ENCODE results near the gene STK32C.

The STK32C gene

GRCh38 chr10:132264306-132264950 lies 43.3 kb downstream of the STK32C start:
- Histone ChIP-seq H3K36me3 (ENCODE audit: insufficient read depth, low read depth, low read length) (no peaks in the 10 kb centered on the region), H3K27ac (ENCODE audit: low read length) (no peak overlapping the region), H3K27me3 (ENCODE audit: insufficient read depth, low read length) (no peaks in the 10 kb centered on the region)

GRCh38 chr10:132263866-132264265 lies 43.9 kb downstream of the STK32C start:
- Histone ChIP-seq H3K27ac (ENCODE audit: low read length) (no peak overlapping the region), H3K9me3 (ENCODE audit: insufficient read depth, low read depth, low read length) (no peaks in the 10 kb centered on the region), H3K4me1 (ENCODE audit: insufficient read depth, low read length) (no peaks in the 10 kb centered on the region), H3K9ac (ENCODE audit: low read depth, low read length) (no peak overlapping the region), H3K27me3 (ENCODE audit: insufficient read depth, low read length) (no peaks in the 10 kb centered on the region), H3K4me3 (ENCODE audit: low read length) (no peak overlapping the region), H3K36me3 (ENCODE audit: insufficient read depth, low read depth, low read length) (no peaks in the 10 kb centered on the region)

More at GRCh38 chr10:132264306-132264950, 43.3 kb downstream of the STK32C start:
- Histone ChIP-seq H3K4me1 (ENCODE audit: insufficient read depth, low read length) (no peaks in the 10 kb centered on the region), H3K4me3 (ENCODE audit: low read length) (no peak overlapping the region), H3K9me3 (ENCODE audit: insufficient read depth, low read depth, low read length) (no peaks in the 10 kb centered on the region), H3K9ac (ENCODE audit: low read depth, low read length) (no peak overlapping the region)

GRCh38 chr10:132259702-132260482 lies 47.9 kb downstream of the STK32C start:
- Histone ChIP-seq H3K27ac (ENCODE audit: low read length) (no peak overlapping the region), H3K36me3 (ENCODE audit: insufficient read depth, low read depth, low read length) (no peaks in the 10 kb centered on the region), H3K27me3 (ENCODE audit: insufficient read depth, low read length) (no peaks in the 10 kb centered on the region), H3K4me3 (ENCODE audit: low read length) (no peak overlapping the region), H3K4me1 (ENCODE audit: insufficient read depth, low read length) (no peaks in the 10 kb centered on the region), H3K9me3 (ENCODE audit: insufficient read depth, low read depth, low read length) (no peaks in the 10 kb centered on the region), H3K9ac (ENCODE audit: low read depth, low read length) (no peak overlapping the region)

GRCh38 chr10:132258423-132258822 lies 49.3 kb downstream of the STK32C start:
- Histone ChIP-seq H3K4me3 (ENCODE audit: low read length) (no peak overlapping the region), H3K9ac (ENCODE audit: low read depth, low read length) (no peak overlapping the region), H3K27ac (ENCODE audit: low read length) (no peak overlapping the region), H3K36me3 (ENCODE audit: insufficient read depth, low read depth, low read length) (no peaks in the 10 kb centered on the region), H3K4me1 (ENCODE audit: insufficient read depth, low read length) (no peaks in the 10 kb centered on the region), H3K9me3 (ENCODE audit: insufficient read depth, low read depth, low read length) (no peaks in the 10 kb centered on the region), H3K27me3 (ENCODE audit: insufficient read depth, low read length) (no peaks in the 10 kb centered on the region)

GRCh38 chr10:132257907-132258306 lies 49.8 kb downstream of the STK32C start:
- Histone ChIP-seq H3K4me3 (ENCODE audit: low read length) (no peak overlapping the region), H3K9me3 (ENCODE audit: insufficient read depth, low read depth, low read length) (no peaks in the 10 kb centered on the region), H3K27me3 (ENCODE audit: insufficient read depth, low read length) (0 out of 2 replicates have a peak, but pooled peaks cover 2% of the 10 kb centered on the region), H3K9ac (ENCODE audit: low read depth, low read length) (no peak overlapping the region), H3K4me1 (ENCODE audit: insufficient read depth, low read length) (no peaks in the 10 kb centered on the region), H3K36me3 (ENCODE audit: insufficient read depth, low read depth, low read length) (no peaks in the 10 kb centered on the region), H3K27ac (ENCODE audit: low read length) (no peak overlapping the region)

GRCh38 chr10:132257271-132257670 lies 50.5 kb downstream of the STK32C start:
- Histone ChIP-seq H3K27me3 (ENCODE audit: insufficient read depth, low read length) (0 out of 2 replicates have a peak, but pooled peaks cover 4% of the 10 kb centered on the region), H3K9me3 (ENCODE audit: insufficient read depth, low read depth, low read length) (no peaks in the 10 kb centered on the region), H3K9ac (ENCODE audit: low read depth, low read length) (no peak overlapping the region), H3K4me1 (ENCODE audit: insufficient read depth, low read length) (no peaks in the 10 kb centered on the region), H3K4me3 (ENCODE audit: low read length) (no peak overlapping the region), H3K36me3 (ENCODE audit: insufficient read depth, low read depth, low read length) (no peaks in the 10 kb centered on the region), H3K27ac (ENCODE audit: low read length) (no peak overlapping the region)

GRCh38 chr10:132256866-132257265 lies 50.9 kb downstream of the STK32C start:
- Histone ChIP-seq H3K27ac (ENCODE audit: low read length) (no peak overlapping the region), H3K27me3 (ENCODE audit: insufficient read depth, low read length) (0 out of 2 replicates have a peak, but pooled peaks cover 4% of the 10 kb centered on the region), H3K4me3 (ENCODE audit: low read length) (no peak overlapping the region), H3K36me3 (ENCODE audit: insufficient read depth, low read depth, low read length) (no peaks in the 10 kb centered on the region), H3K4me1 (ENCODE audit: insufficient read depth, low read length) (no peaks in the 10 kb centered on the region), H3K9ac (ENCODE audit: low read depth, low read length) (no peak overlapping the region), H3K9me3 (ENCODE audit: insufficient read depth, low read depth, low read length) (no peaks in the 10 kb centered on the region)

GRCh38 chr10:132255489-132256344 lies 52.0 kb downstream of the STK32C start:
- no peaks in the 10 kb centered on the region for H3K36me3 ChIP-seq (ENCODE audit: insufficient read depth, low read depth, low read length)
- H3K27me3 ChIP-seq (ENCODE audit: insufficient read depth, low read length): 0 out of 2 replicates have a peak, but pooled peaks cover 4% of the 10 kb centered on the region
- no peak overlapping the region for H3K4me3 ChIP-seq (ENCODE audit: low read length)
- no peak overlapping the region for H3K9ac ChIP-seq (ENCODE audit: low read depth, low read length)
- no peak overlapping the region for H3K27ac ChIP-seq (ENCODE audit: low read length)
- no peaks in the 10 kb centered on the region for H3K9me3 ChIP-seq (ENCODE audit: insufficient read depth, low read depth, low read length)
- H3K4me1 ChIP-seq (ENCODE audit: insufficient read depth, low read length): no peaks in the 10 kb centered on the region

GRCh38 chr10:132254841-132255240 lies 52.9 kb downstream of the STK32C start:
- Histone ChIP-seq H3K9me3 (ENCODE audit: insufficient read depth, low read depth, low read length) (no peaks in the 10 kb centered on the region), H3K4me3 (ENCODE audit: low read length) (no peak overlapping the region), H3K27ac (ENCODE audit: low read length) (no peak overlapping the region), H3K27me3 (ENCODE audit: insufficient read depth, low read length) (0 out of 2 replicates have a peak, but pooled peaks cover 4% of the 10 kb centered on the region), H3K4me1 (ENCODE audit: insufficient read depth, low read length) (no peaks in the 10 kb centered on the region), H3K36me3 (ENCODE audit: insufficient read depth, low read depth, low read length) (no peaks in the 10 kb centered on the region), H3K9ac (ENCODE audit: low read depth, low read length) (no peak overlapping the region)

GRCh38 chr10:132253092-132253687 lies 54.6 kb downstream of the STK32C start:
- Histone ChIP-seq H3K4me3 (ENCODE audit: low read length) (no peak overlapping the region), H3K9me3 (ENCODE audit: insufficient read depth, low read depth, low read length) (no peaks in the 10 kb centered on the region), H3K27ac (ENCODE audit: low read length) (no peak overlapping the region), H3K36me3 (ENCODE audit: insufficient read depth, low read depth, low read length) (no peaks in the 10 kb centered on the region), H3K4me1 (ENCODE audit: insufficient read depth, low read length) (no peaks in the 10 kb centered on the region), H3K9ac (ENCODE audit: low read depth, low read length) (no peak overlapping the region), H3K27me3 (ENCODE audit: insufficient read depth, low read length) (0 out of 2 replicates have a peak, but pooled peaks cover 4% of the 10 kb centered on the region)

- Histone ChIP-seq H3K27ac (ENCODE audit: low read length) (no peak overlapping the region), H3K4me1 (ENCODE audit: insufficient read depth, low read length) (no peaks in the 10 kb centered on the region), H3K36me3 (ENCODE audit: insufficient read depth, low read depth, low read length) (no peaks in the 10 kb centered on the region), H3K9me3 (ENCODE audit: insufficient read depth, low read depth, low read length) (no peaks in the 10 kb centered on the region), H3K27me3 (ENCODE audit: insufficient read depth, low read length) (0 out of 2 replicates have a peak, but pooled peaks cover 4% of the 10 kb centered on the region), H3K4me3 (ENCODE audit: low read length) (no peak overlapping the region), H3K9ac (ENCODE audit: low read depth, low read length) (no peak overlapping the region)
Measured at GRCh38 chr10:132252412-132252811, 55.3 kb downstream of the STK32C start.
